ENCODE measurements around the gene SCUBE1.

Gene SCUBE1

DNA sequence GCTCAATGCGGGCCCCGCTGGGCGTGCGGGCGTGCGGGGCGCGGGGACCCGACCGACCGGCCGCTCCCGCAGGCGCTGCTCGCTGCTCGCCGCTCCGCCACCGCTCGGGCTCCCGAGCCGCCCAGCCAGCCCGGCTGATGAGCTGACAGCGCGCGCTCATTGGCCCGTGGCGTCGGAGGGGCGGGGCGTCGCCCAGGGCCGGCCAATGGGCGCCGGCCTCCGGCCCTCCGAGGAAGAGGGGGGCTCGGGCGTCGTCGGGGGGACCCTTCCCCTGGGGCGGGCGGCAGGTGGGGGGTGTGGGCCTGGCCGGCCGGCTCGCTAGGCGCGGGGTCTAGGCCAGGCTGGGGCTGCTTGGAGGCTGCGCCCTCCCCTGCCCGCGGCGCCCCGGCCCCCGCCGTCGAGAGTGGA is at the start of gene SCUBE1:
Gene SCUBE1, minus strand, starts transcription at position 111 of the 408 bp plus-strand sequence. CDS start 111 bp downstream, outside the sequence.
- no peak within 1 kb of the TSS for H3K4me3 ChIP-seq (ENCODE audit: low read depth, low read length)
- DNase-seq (ENCODE audit: low read depth): no peak
- TF ChIP-seq, protein P1, sequence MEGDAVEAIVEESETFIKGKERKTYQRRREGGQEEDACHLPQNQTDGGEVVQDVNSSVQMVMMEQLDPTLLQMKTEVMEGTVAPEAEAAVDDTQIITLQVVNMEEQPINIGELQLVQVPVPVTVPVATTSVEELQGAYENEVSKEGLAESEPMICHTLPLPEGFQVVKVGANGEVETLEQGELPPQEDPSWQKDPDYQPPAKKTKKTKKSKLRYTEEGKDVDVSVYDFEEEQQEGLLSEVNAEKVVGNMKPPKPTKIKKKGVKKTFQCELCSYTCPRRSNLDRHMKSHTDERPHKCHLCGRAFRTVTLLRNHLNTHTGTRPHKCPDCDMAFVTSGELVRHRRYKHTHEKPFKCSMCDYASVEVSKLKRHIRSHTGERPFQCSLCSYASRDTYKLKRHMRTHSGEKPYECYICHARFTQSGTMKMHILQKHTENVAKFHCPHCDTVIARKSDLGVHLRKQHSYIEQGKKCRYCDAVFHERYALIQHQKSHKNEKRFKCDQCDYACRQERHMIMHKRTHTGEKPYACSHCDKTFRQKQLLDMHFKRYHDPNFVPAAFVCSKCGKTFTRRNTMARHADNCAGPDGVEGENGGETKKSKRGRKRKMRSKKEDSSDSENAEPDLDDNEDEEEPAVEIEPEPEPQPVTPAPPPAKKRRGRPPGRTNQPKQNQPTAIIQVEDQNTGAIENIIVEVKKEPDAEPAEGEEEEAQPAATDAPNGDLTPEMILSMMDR (IDR thresholded peaks at IDR 0.05; ENCODE audit: control insufficient read depth, extremely low read depth, insufficient read depth): no peak

DNA sequence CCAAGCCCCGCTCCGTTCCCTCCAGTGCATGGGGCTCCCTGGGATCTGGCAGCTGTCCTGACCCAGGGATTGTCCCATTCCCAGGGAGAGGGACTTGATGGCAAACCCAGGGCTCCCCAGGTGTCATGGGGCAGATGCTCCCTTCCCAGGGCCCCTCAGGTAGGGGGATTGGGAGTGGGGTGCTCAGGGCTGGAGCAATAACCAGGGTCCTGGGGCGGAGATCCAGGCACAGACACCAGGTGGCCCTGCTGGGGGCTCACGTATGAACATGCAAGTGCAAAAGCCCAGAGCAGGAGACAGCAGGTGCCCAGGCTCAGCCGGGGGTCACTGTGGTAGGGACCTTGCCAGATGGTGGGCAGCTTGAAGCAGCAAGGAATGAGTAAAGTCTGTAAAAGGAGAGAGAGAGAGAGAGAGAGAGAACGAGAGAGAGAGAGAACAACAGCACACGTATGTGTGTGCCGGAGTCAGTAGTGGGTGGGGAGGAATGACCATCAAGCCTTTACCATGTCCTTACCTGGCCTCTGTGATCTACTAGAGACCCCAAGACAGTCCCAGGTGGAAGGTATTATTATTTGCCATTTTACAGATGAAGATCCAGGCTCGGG is 49.3 kb upstream of the SCUBE1 start:
- no peak for DNase-seq (ENCODE audit: low read depth)
- TF ChIP-seq, protein P1 (IDR thresholded peaks at IDR 0.05; ENCODE audit: control insufficient read depth, extremely low read depth, insufficient read depth): no peak
- no peak overlapping the region for H3K4me3 ChIP-seq (ENCODE audit: low read depth, low read length)

DNA sequence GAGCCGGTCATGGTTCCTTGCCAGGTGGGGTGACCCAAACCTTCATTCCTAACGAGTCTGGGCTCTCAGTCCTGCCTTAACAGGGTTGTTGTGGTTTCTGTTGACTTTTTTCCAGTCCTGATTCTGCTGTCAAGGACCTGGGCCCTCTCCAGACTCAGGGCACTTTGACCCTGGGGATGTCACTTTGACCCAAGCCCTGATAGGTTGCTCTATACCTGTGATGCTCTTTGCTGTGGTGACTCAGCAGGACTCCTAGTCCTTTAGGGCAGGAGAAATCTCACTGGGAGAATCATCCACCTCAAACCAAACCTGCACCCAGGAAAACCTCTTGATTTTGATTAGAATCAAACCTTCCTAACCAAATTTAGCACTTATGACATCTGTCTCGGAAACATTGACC is 48.1 kb upstream of the SCUBE1 start:
- DNase-seq (ENCODE audit: low read depth): no peak
- no peak overlapping the region for H3K4me3 ChIP-seq (ENCODE audit: low read depth, low read length)
- TF ChIP-seq, protein P1 (IDR thresholded peaks at IDR 0.05; ENCODE audit: control insufficient read depth, extremely low read depth, insufficient read depth): no peak

DNA sequence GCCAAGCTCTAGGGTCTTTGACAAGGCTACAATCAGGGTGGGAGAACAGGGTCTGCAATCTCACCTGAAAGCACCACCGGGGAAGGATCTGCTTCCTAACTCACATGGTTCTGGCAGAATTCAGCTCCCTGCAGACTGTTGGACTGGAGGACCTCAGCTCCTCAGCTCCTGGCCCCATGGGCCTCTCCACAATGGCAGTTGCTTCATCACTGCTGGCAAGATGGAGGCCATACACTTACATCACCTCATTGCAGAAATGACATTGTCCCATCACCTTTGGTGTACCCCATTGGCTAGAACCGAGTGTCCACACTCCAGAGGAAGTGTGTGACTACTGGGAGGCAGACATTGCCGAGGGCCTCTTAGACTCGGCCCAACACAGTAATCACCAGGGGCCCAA is 47.7 kb upstream of the SCUBE1 start:
- H3K4me3 ChIP-seq (ENCODE audit: low read depth, low read length): no peak overlapping the region
- TF ChIP-seq, protein P1 (IDR thresholded peaks at IDR 0.05; ENCODE audit: control insufficient read depth, extremely low read depth, insufficient read depth): no peak
- no peak for DNase-seq (ENCODE audit: low read depth)

DNA sequence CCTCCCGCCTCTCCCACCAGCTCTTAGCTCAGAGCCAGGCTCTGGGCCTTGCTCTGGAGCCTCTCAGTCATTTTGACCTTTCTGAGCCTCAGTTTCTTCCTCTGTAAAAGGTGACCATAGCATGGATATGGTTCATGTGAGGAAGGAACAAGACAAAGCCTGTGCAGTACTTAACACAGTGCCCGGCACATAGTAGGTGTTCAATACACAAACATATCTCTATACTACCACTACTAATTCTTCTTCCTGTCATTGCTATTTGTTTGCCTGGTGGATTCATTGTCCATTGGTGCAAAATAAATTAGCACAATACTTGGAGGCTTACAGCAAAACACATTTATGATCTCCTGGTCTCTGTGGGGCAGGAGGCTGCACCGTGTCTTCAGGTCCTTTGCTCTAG is 47.0 kb upstream of the SCUBE1 start:
- no peak overlapping the region for H3K4me3 ChIP-seq (ENCODE audit: low read depth, low read length)
- TF ChIP-seq, protein P1 (IDR thresholded peaks at IDR 0.05; ENCODE audit: control insufficient read depth, extremely low read depth, insufficient read depth): no peak
- DNase-seq (ENCODE audit: low read depth): no peak

DNA sequence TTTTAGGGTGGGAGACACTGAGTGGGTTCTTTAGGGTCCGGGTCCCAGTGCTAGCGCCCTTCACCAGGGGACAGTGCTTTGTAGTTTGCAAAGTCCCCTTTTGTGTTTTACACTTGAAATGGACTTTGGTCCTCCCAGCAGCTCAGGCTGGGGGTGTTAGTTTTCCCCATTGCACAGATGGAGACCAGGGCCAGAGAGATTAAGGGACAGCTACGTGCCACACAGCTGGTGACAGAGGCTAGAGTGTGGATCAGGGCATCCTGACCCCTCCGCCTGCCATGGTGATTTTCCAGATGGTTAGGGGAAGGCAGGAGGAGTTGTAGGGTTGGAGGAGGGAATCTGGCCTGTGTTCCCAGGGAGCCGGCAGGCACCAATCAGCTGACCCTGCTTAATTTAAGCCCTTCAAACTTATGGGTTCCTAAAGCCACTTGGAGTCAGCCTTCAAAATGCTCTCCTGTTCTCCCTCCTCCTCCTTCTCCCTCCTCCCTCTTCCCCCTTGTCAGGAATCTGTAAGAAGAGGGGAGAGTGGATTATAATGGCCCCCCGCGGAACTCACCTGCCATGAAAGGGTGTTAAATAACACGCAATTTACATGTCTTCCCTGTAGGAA is 46.2 kb upstream of the SCUBE1 start:
- no peak for DNase-seq (ENCODE audit: low read depth)
- TF ChIP-seq, protein P1 (IDR thresholded peaks at IDR 0.05; ENCODE audit: control insufficient read depth, extremely low read depth, insufficient read depth): no peak
- H3K4me3 ChIP-seq (ENCODE audit: low read depth, low read length): no peak overlapping the region

DNA sequence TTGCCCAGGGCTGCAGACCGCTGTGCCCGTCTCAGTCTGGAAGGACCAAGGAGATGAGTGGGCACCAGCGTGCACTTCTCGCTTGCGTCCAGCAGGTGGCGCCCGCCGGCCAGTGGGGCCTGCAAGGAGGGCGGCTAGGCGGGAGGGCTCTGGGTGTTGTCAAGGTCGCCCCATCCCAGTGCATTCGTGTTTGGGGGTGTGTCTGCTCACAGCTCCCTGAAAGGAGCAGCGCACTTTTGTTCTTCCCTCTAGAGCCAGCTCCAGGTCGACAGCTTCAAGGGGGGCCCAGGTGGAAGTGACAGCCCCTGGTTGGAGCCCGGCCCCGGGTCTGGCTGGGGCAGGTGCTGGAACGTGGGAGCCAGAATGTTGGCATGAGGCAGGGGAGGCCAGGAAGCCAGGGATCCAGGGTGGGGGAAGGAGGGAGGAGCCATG is 45.3 kb upstream of the SCUBE1 start:
- DNase-seq (ENCODE audit: low read depth): peak; percentile 4
- no peak overlapping the region for H3K4me3 ChIP-seq (ENCODE audit: low read depth, low read length)
- TF ChIP-seq, protein P1 (IDR thresholded peaks at IDR 0.05; ENCODE audit: control insufficient read depth, extremely low read depth, insufficient read depth): peak; percentile 98

Data from LNCaP clone FGC (cell line).